Fibroblast of lung (primary cell): Measurements from ENCODE around the gene UGT8. TPM values are rescaled to one million over a fixed set of nuclear protein-coding genes. Genes with fewer than 3 reads are reported as not detected.

Experiments
- DNase-seq, 2 donors: peaks; one replicate each; pipeline versions ENCODE4 v3.0.0 to v3.0.0-alpha.2; 2010; ENCODE audit warnings: low read depth in 2 of 2
- H2AFZ ChIP-seq: 2 replicates; pipeline ENCODE4 v1.5.1; 2012; ENCODE audit warnings: low read length, control low read depth, inconsistent platforms
- H3K27ac ChIP-seq: 2 replicates; pipeline ENCODE4 v1.5.1; 2011; ENCODE audit warnings: low read length, control low read depth; ENCODE audit not compliant: insufficient read depth
- H3K27me3 ChIP-seq: 2 replicates; pipeline ENCODE4 v1.5.1; 2011; ENCODE audit warnings: mild to moderate bottlenecking, low read length; ENCODE audit not compliant: control insufficient read depth, insufficient read depth
- H3K36me3 ChIP-seq: 2 replicates; pipeline ENCODE4 v1.5.1; 2011; ENCODE audit warnings: low read length; ENCODE audit not compliant: control insufficient read depth, insufficient read depth
- H3K4me1 ChIP-seq: 2 replicates; pipeline ENCODE4 v1.5.1; 2011; ENCODE audit warnings: low read length; ENCODE audit not compliant: control insufficient read depth, insufficient read depth; ENCODE audit errors: extremely low read depth
- H3K4me2 ChIP-seq: 2 replicates; pipeline ENCODE4 v1.5.1; 2011; ENCODE audit warnings: low read length, control low read depth; ENCODE audit not compliant: insufficient read depth; ENCODE audit errors: extremely low read depth
- H3K4me3 ChIP-seq, 4 experiments: fragments of 200-600 bp in 1 of 4; sonication (generic) in 1 of 4; replicated peaks in 1 of 4; 2 replicates each; pipeline ENCODE4 v1.5.1; 2011 to 2016; ENCODE audit warnings: low read length in 4 of 4, low read depth in 3 of 4, mild to moderate bottlenecking in 3 of 4, control low read depth in 2 of 4, inconsistent platforms in 1 of 4, mixed read lengths in 1 of 4; ENCODE audit not compliant: insufficient read depth in 1 of 4; ENCODE audit errors: control extremely low read depth in 1 of 4
- H3K79me2 ChIP-seq: 2 replicates; pipeline ENCODE4 v1.5.1; 2012; ENCODE audit warnings: mild to moderate bottlenecking, low read length, inconsistent platforms; ENCODE audit not compliant: control insufficient read depth, insufficient read depth
- H3K9ac ChIP-seq: 2 replicates; pipeline ENCODE4 v1.5.1; 2011; ENCODE audit warnings: mild to moderate bottlenecking, low read length, control low read depth; ENCODE audit not compliant: insufficient read depth
- H3K9me3 ChIP-seq: 2 replicates; pipeline ENCODE4 v1.5.1; 2012; ENCODE audit warnings: low read depth, low read length; ENCODE audit not compliant: control insufficient read depth, insufficient read depth
- H4K20me1 ChIP-seq: 2 replicates; pipeline ENCODE4 v1.5.1; 2011; ENCODE audit warnings: low read length; ENCODE audit not compliant: control insufficient read depth, insufficient read depth; ENCODE audit errors: extremely low read depth
- EZH2 ChIP-seq: IDR thresholded peaks from 2 replicates; pipeline ENCODE4 v1.5.1; 2012; ENCODE audit warnings: low read length, control low read depth, mild to moderate bottlenecking; ENCODE audit errors: missing control alignments
- polyA plus RNA-seq, 2 donors: library from polyadenylated mRNA; depleted of rRNA in 1 of 2; stranded (reverse) in 1 of 2; unstranded in 1 of 2; fragments of >200 nt; gene quantifications; 2 replicates each; pipeline ENCODE4 v1.2.1, GENCODE V29; 2011 to 2012; ENCODE audit warnings: missing spikeins in 1 of 2
- total RNA-seq: library from RNA; depleted of rRNA; stranded (reverse); fragments of >200 nt; gene quantifications from 2 replicates; pipeline ENCODE4 v1.2.1, GENCODE V29; 2014
- TF ChIP-seq, protein P1 (sequence below), 2 donors: IDR thresholded peaks in 1 of 2; conservative IDR thresholded peaks in 1 of 2; 1 replicate in 1 of 2; 2 replicates in 1 of 2; pipeline ENCODE4 v1.5.1; 2011 to 2012; ENCODE audit warnings: low read length in 2 of 2, control low read depth in 1 of 2, inconsistent platforms in 1 of 2, low read depth in 1 of 2, mild to moderate bottlenecking in 1 of 2

Gene UGT8
- total and polyA plus RNA-seq, 2 donors (not counting 1 experiment from before 2014, with no cell fraction given), result under 0.01 TPM; not detected in 1

- no peaks in the 10 kb centered on the region for H3K27me3 ChIP-seq
- no peaks in the 10 kb centered on the region for H4K20me1 ChIP-seq
- no peak overlapping the region for H3K4me3 ChIP-seq
- no peak for TF ChIP-seq EZH2
- TF ChIP-seq, protein P1, sequence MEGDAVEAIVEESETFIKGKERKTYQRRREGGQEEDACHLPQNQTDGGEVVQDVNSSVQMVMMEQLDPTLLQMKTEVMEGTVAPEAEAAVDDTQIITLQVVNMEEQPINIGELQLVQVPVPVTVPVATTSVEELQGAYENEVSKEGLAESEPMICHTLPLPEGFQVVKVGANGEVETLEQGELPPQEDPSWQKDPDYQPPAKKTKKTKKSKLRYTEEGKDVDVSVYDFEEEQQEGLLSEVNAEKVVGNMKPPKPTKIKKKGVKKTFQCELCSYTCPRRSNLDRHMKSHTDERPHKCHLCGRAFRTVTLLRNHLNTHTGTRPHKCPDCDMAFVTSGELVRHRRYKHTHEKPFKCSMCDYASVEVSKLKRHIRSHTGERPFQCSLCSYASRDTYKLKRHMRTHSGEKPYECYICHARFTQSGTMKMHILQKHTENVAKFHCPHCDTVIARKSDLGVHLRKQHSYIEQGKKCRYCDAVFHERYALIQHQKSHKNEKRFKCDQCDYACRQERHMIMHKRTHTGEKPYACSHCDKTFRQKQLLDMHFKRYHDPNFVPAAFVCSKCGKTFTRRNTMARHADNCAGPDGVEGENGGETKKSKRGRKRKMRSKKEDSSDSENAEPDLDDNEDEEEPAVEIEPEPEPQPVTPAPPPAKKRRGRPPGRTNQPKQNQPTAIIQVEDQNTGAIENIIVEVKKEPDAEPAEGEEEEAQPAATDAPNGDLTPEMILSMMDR (conservative IDR thresholded peaks at IDR 0.05 in 1 of 2, IDR thresholded peaks at IDR 0.05 in 1 of 2; ENCODE audit: low read depth in 1 of 2, low read length in 2 of 2), result no peak
- H3K27ac ChIP-seq, result no peak overlapping the region
- H3K9me3 ChIP-seq, result no peaks in the 10 kb centered on the region
- no peaks in the 10 kb centered on the region for H3K36me3 ChIP-seq
- DNase-seq, result no peak
- H3K9ac ChIP-seq, result no peak overlapping the region
- H2AFZ ChIP-seq, result no peak overlapping the region
- no peaks in the 10 kb centered on the region for H3K79me2 ChIP-seq
- no peak overlapping the region for H3K4me2 ChIP-seq
- no peaks in the 10 kb centered on the region for H3K4me1 ChIP-seq
Observed at GRCh38 chr4:114658776-114659175, 60.2 kb downstream of the UGT8 start.

DNA sequence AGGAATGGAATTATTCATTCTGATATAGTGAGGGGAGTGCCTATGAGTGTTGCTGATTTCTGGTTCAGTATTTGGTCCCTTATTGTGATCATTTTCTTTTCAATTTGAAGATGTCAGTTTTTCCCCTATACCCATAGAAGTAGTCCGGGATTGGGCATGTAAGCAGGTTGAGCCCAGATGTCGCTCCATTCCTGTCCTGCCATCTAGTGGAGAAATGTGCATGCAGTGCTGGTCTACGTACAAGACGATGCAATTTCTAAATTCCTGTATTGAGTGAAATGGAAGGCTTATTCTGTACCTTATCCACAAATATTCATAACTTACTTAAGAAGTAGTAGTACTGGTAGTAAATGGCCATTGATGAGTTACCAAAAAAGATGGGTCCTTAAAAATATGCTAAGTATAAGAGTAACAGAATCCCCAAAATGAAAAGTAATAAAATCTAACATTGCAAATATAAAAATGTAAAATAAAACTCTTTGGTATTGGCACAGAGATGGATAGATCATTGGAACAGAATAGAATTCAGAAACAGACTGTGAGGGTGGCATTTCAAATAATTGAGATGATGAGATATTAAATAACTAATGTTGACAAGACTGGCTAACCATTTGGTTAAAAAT lies 60.9 kb downstream of the UGT8 start:
- Histone ChIP-seq H3K79me2 (no peaks in the 10 kb centered on the region), H3K9me3 (no peaks in the 10 kb centered on the region), H3K36me3 (no peaks in the 10 kb centered on the region), H3K9ac (no peak overlapping the region), H4K20me1 (no peaks in the 10 kb centered on the region), H3K4me2 (no peak overlapping the region), H2AFZ (no peak overlapping the region), H3K4me1 (no peaks in the 10 kb centered on the region), H3K27me3 (no peaks in the 10 kb centered on the region), H3K4me3 (no peak overlapping the region), H3K27ac (no peak overlapping the region)
- DNase-seq, result peak; percentile 64 to 75
- TF ChIP-seq EZH2, result no peak
- TF ChIP-seq, protein P1 (conservative IDR thresholded peaks at IDR 0.05 in 1 of 2, IDR thresholded peaks at IDR 0.05 in 1 of 2; ENCODE audit: low read depth in 1 of 2, low read length in 2 of 2), result peak; percentile 88 to 99

- no peaks in the 10 kb centered on the region for H3K36me3 ChIP-seq
- no peaks in the 10 kb centered on the region for H4K20me1 ChIP-seq
- H3K9ac ChIP-seq, result no peak overlapping the region
- no peak for DNase-seq
- H3K4me3 ChIP-seq, result no peak overlapping the region
- no peaks in the 10 kb centered on the region for H3K4me1 ChIP-seq
- H3K27me3 ChIP-seq, result no peaks in the 10 kb centered on the region
- no peak overlapping the region for H3K27ac ChIP-seq
- no peaks in the 10 kb centered on the region for H3K79me2 ChIP-seq
- H2AFZ ChIP-seq, result no peak overlapping the region
- H3K4me2 ChIP-seq, result no peak overlapping the region
- TF ChIP-seq, protein P1 (conservative IDR thresholded peaks at IDR 0.05 in 1 of 2, IDR thresholded peaks at IDR 0.05 in 1 of 2; ENCODE audit: low read depth in 1 of 2, low read length in 2 of 2), result no peak
- no peak for TF ChIP-seq EZH2
- no peaks in the 10 kb centered on the region for H3K9me3 ChIP-seq
Observed at GRCh38 chr4:114663083-114663482, 64.5 kb downstream of the UGT8 start.
